22Rv1 (cell line): ENCODE measurements around the gene ZDHHC8.

Source experiments
- CTCF ChIP-seq: fragments of 450-650 bp; IDR thresholded peaks from 2 replicates; pipeline ENCODE4 v1.5.1; 2017; ENCODE audit warnings: mild to moderate bottlenecking
- ZFX ChIP-seq: fragments of 450-650 bp; IDR thresholded peaks from 2 replicates; pipeline ENCODE4 v1.6.1; 2017; ENCODE audit warnings: antibody characterized with exemption, borderline replicate concordance

GRCh38 chr22:20181884-20182236 lies 50.3 kb downstream of the ZDHHC8 start:
- TF ChIP-seq CTCF (no peak), ZFX (no peak)
